H1 (cell line): ENCODE data around the gene CHAC1. TPM values are rescaled to one million over a fixed set of nuclear protein-coding genes. Genes with fewer than 3 reads are reported as not detected.
A peak's percentile ranks its signal among the peaks of the same experiment; 100 is the strongest.

Experiments
- ATF2 ChIP-seq: IDR thresholded peaks from 2 replicates; pipeline ENCODE4 v1.6.1; 2012; ENCODE audit warnings: low read length, inconsistent platforms
- BCL11A ChIP-seq, 2 experiments: IDR thresholded peaks; one replicate each; pipeline ENCODE4 v1.6.1; 2011; ENCODE audit warnings: low read depth in 2 of 2, low read length in 2 of 2, mild to moderate bottlenecking in 2 of 2
- CEBPB ChIP-seq: IDR thresholded peaks from 2 replicates; pipeline ENCODE4 v1.6.1; 2012; ENCODE audit warnings: low read depth, low read length
- CHD2 ChIP-seq: IDR thresholded peaks from 2 replicates; pipeline ENCODE4 v1.6.1; 2012; ENCODE audit warnings: low read length, improper control_type of control experiment
- CTCF ChIP-seq, 3 experiments: IDR thresholded peaks; 1 replicate in 2 of 3; 2 replicates in 1 of 3; pipeline versions ENCODE4 v1.5.1 to v1.6.1; 2011; ENCODE audit warnings: low read length in 3 of 3, mild to moderate bottlenecking in 3 of 3, inconsistent platforms in 2 of 3, low read depth in 1 of 3, moderate library complexity in 1 of 3; ENCODE audit not compliant: insufficient read depth in 1 of 3; ENCODE audit errors: control extremely low read depth in 1 of 3
- FOSL1 ChIP-seq: IDR thresholded peaks from 2 replicates; pipeline ENCODE4 v1.6.1; 2011; ENCODE audit warnings: mild to moderate bottlenecking, low read depth, low read length, moderate library complexity; ENCODE audit not compliant: insufficient read depth
- HDAC6 ChIP-seq: IDR thresholded peaks from one replicate; pipeline ENCODE4 v1.7.1; 2012; ENCODE audit warnings: low read depth, mild to moderate bottlenecking, inconsistent platforms, low read length, moderate library complexity
- KDM1A ChIP-seq: fragments of 200-600, 300-600 bp; sonication (generic); IDR thresholded peaks from 2 replicates; pipeline ENCODE4 v1.7.1; 2016; ENCODE audit warnings: mild to moderate bottlenecking, low read length, borderline replicate concordance
- MAFK ChIP-seq: IDR thresholded peaks from 2 replicates; pipeline ENCODE4 v1.6.1; 2012; ENCODE audit warnings: low read depth, mild to moderate bottlenecking, improper control_type of control experiment, low read length
- POU5F1 ChIP-seq: IDR thresholded peaks from 2 replicates; pipeline ENCODE4 v1.6.1; 2011; ENCODE audit warnings: low read depth, mild to moderate bottlenecking, low read length, moderate library complexity
- RNF2 ChIP-seq: fragments of 200-900, 300-1000 bp; sonication (generic); IDR thresholded peaks from 2 replicates; pipeline ENCODE4 v1.7.1; 2016; ENCODE audit warnings: borderline replicate concordance, low read depth, mild to moderate bottlenecking, antibody characterized with exemption, low read length; ENCODE audit not compliant: poor library complexity, severe bottlenecking; ENCODE audit errors: missing control alignments
- USF2 ChIP-seq: IDR thresholded peaks from 2 replicates; pipeline ENCODE4 v1.6.1; 2011; ENCODE audit warnings: low read length, improper control_type of control experiment
- polyA plus RNA-seq, 7 experiments: library from polyadenylated mRNA; depleted of rRNA in 3 of 7; stranded (reverse) in 5 of 7; unstranded in 2 of 7; fragments of >200 nt in 5 of 7; fragments of 200-250 nt in 2 of 7; gene quantifications; 1 replicate in 5 of 7; 2 replicates in 1 of 7; 4 replicates in 1 of 7; pipeline versions ENCODE4 v1.2.1 to v1.2.3, GENCODE V29; 2011 to 2013; ENCODE audit warnings: missing spikeins in 2 of 7, mixed read lengths in 2 of 7
- total RNA-seq: library from RNA; stranded (reverse); fragmentation: NEBNext Ultra II Directional; extraction: Animal tissue kit (Norgen Biotek cat#: 25700); gene quantifications from 2 replicates; pipeline ENCODE4 v1.2.1, GENCODE V29; 2021

The CHAC1 gene
- total and polyA plus RNA-seq, 2 of the 8 experiments (the other 6 are each of a cell fraction or from before 2014, with no cell fraction given), result 34.3 to 159 TPM

- TF ChIP-seq CTCF (IDR thresholded peaks at IDR 0.05; ENCODE audit: control extremely low read depth in 1 of 3, insufficient read depth in 1 of 3, low read depth in 1 of 3, low read length in 3 of 3) (peak in 2 of 3 experiments; percentile 55 to 77; a peak in 3 of 4 replicates), CHD2 (no peak), ATF2 (no peak), HDAC6 (no peak), MAFK (no peak), CEBPB (no peak), BCL11A (IDR thresholded peaks at IDR 0.05; ENCODE audit: low read depth in 2 of 2, low read length in 2 of 2) (no peak), KDM1A (no peak), FOSL1 (no peak), RNF2 (no peak), POU5F1 (no peak), USF2 (no peak)
- TF ChIP-seq, all 59 proteins: peak for 3
Measured at GRCh38 chr15:40914486-40914885, 38.8 kb upstream of the CHAC1 start (continued).
